GM12878 (cell line): Measurements from ENCODE around the gene PDZD2. TPM values are rescaled to one million over a fixed set of nuclear protein-coding genes. Genes with fewer than 3 reads are reported as not detected.
A peak's percentile ranks its signal among the peaks of the same experiment; 100 is the strongest.

Experiments used
- ATAC-seq: fragments of 200-7000 bp; cut with Tn5 transposase; 3 replicates; pipeline ENCODE4 v1.9.1; 2020; ENCODE audit warnings: mild to moderate bottlenecking, moderate library complexity
- BruUV-seq: library from RNA; stranded (reverse); fragments of 400-500 nt; replicated peaks from 2 replicates; lab custom pipeline; 2021; lab: Mats Ljungman, UMichigan
- CTCF ChIA-PET: fragments of 300-600 bp; sonication (Branson Sonifier 250); formaldehyde crosslinking; extraction: SDS; loops from one replicate; lab custom pipeline; 2021; ENCODE audit warnings: inconsistent platforms; lab: Yijun Ruan, JAX
- POLR2A ChIA-PET: fragments of 350-600 bp; formaldehyde crosslinking; extraction: SDS; loops from one replicate; lab custom pipeline; 2021; ENCODE audit warnings: inconsistent platforms; lab: Charles Lee
- RAD21 ChIA-PET: fragments of 300-600 bp; sonication (Branson Sonifier 250); formaldehyde crosslinking; loops from one replicate; lab custom pipeline; 2023; ENCODE audit warnings: antibody characterized with exemption; ENCODE audit not compliant: unreplicated experiment; lab: Charles Lee
- SMC1A ChIA-PET: fragments of 300-600 bp; sonication (Branson Sonifier 250); formaldehyde crosslinking; loops from one replicate; lab custom pipeline; 2023; ENCODE audit not compliant: unreplicated experiment, uncharacterized antibody; lab: Charles Lee
- DNase-seq: peaks from one replicate; pipeline ENCODE4 v3.0.0-alpha.2; 2011; ENCODE audit warnings: low read depth, low spot score
- FAIRE-seq: peaks from 3 replicates; lab custom pipeline; 2011; peaks lifted over from hg19 to GRCh38; lab: Jason Lieb, UNC
- H2AFZ ChIP-seq: 2 replicates; pipeline ENCODE4 v1.6.0; 2011; ENCODE audit warnings: low read depth, low read length, control low read depth; ENCODE audit not compliant: control insufficient read depth
- H3K27ac ChIP-seq: 2 replicates; pipeline ENCODE4 v1.5.1; 2011; ENCODE audit warnings: control low read depth; ENCODE audit not compliant: control insufficient read depth, insufficient read depth
- H3K27me3 ChIP-seq, 2 experiments: replicated peaks in 1 of 2; 2 replicates each; pipeline versions ENCODE4 v1.6.0 to v1.6.1; 2011; ENCODE audit warnings: low read length in 1 of 2; ENCODE audit not compliant: control insufficient read depth in 2 of 2, insufficient read depth in 2 of 2
- H3K36me3 ChIP-seq, 2 experiments: 2 replicates each; pipeline ENCODE4 v1.5.1; 2011; ENCODE audit warnings: low read length in 1 of 2; ENCODE audit not compliant: control insufficient read depth in 2 of 2, insufficient read depth in 2 of 2
- H3K4me1 ChIP-seq: 2 replicates; pipeline ENCODE4 v1.6.1; 2011; ENCODE audit warnings: mild to moderate bottlenecking, low read length, moderate library complexity, mixed read lengths; ENCODE audit not compliant: control insufficient read depth, insufficient read depth
- H3K4me2 ChIP-seq: 2 replicates; pipeline ENCODE4 v1.6.0; 2011; ENCODE audit warnings: control low read depth; ENCODE audit not compliant: control insufficient read depth, insufficient read depth
- H3K4me3 ChIP-seq: fragments of 200-600 bp; sonication (generic); 2 replicates; pipeline ENCODE4 v1.5.1; 2016
- H3K79me2 ChIP-seq: 2 replicates; pipeline ENCODE4 v1.6.0; 2011; ENCODE audit warnings: low read length; ENCODE audit not compliant: control insufficient read depth, insufficient read depth
- H3K9ac ChIP-seq: 2 replicates; pipeline ENCODE4 v1.8.0; 2011; ENCODE audit warnings: low read length, control low read depth, mixed read lengths; ENCODE audit not compliant: control insufficient read depth, insufficient read depth
- H3K9me3 ChIP-seq: replicated peaks from 3 replicates; pipeline ENCODE4 v1.5.1; 2011; ENCODE audit warnings: mild to moderate bottlenecking, low read length; ENCODE audit not compliant: control insufficient read depth, insufficient read depth
- H4K20me1 ChIP-seq: 2 replicates; pipeline ENCODE4 v1.6.0; 2011; ENCODE audit not compliant: control insufficient read depth, insufficient read depth
- ATF7 ChIP-seq: fragments of 450-650 bp; IDR thresholded peaks from 2 replicates; pipeline ENCODE4 v1.6.1; 2016; ENCODE audit warnings: low read depth, mild to moderate bottlenecking
- BHLHE40 ChIP-seq, 2 experiments: fragments of 450-650 bp in 1 of 2; IDR thresholded peaks; 2 replicates each; pipeline ENCODE4 v1.6.1; 2011 to 2017; ENCODE audit warnings: low read depth in 2 of 2, borderline replicate concordance in 1 of 2, improper control_type of control experiment in 1 of 2, low read length in 1 of 2, mild to moderate bottlenecking in 1 of 2
- BRCA1 ChIP-seq: IDR thresholded peaks from 2 replicates; pipeline ENCODE4 v1.6.1; 2011; ENCODE audit warnings: low read depth, low read length, improper control_type of control experiment
- CBFB ChIP-seq: IDR thresholded peaks from 2 replicates; pipeline ENCODE4 v1.6.1; 2016; ENCODE audit warnings: antibody characterized with exemption, low read depth
- CREM ChIP-seq: IDR thresholded peaks from 2 replicates; pipeline ENCODE4 v1.6.1; 2014; ENCODE audit warnings: antibody characterized with exemption, low read depth
- CTCF ChIP-seq, 3 experiments: IDR thresholded peaks in 2 of 3; conservative IDR thresholded peaks in 1 of 3; 2 replicates each; pipeline ENCODE4 v1.5.1; 2011; ENCODE audit warnings: low read depth in 3 of 3, low read length in 3 of 3, mild to moderate bottlenecking in 3 of 3, control low read depth in 2 of 3, moderate library complexity in 2 of 3, inconsistent platforms in 1 of 3, mixed read lengths in 1 of 3; ENCODE audit not compliant: control insufficient read depth in 2 of 3, insufficient read depth in 1 of 3; ENCODE audit errors: extremely low read depth in 1 of 3
- ETV6 ChIP-seq, 2 experiments: fragments of 450-650 bp in 1 of 2; IDR thresholded peaks in 1 of 2; conservative IDR thresholded peaks in 1 of 2; 2 replicates each; pipeline ENCODE4 v1.6.1; 2014; ENCODE audit warnings: antibody characterized with exemption in 1 of 2, borderline replicate concordance in 1 of 2, low read depth in 1 of 2, mild to moderate bottlenecking in 1 of 2, moderate library complexity in 1 of 2
- HDAC6 ChIP-seq: fragments of 200-600 bp; sonication (generic); IDR thresholded peaks from one replicate; pipeline ENCODE4 v1.8.0; 2017; ENCODE audit warnings: antibody characterized with exemption; ENCODE audit not compliant: unreplicated experiment
- HDGF ChIP-seq: fragments of 450-650 bp; IDR thresholded peaks from 2 replicates; pipeline ENCODE4 v1.6.1; 2016; ENCODE audit warnings: antibody characterized with exemption
- NFYA ChIP-seq: IDR thresholded peaks from 2 replicates; pipeline ENCODE4 v1.6.1; 2011; ENCODE audit warnings: low read depth, mild to moderate bottlenecking, low read length, improper control_type of control experiment, borderline replicate concordance
- PAX8 ChIP-seq: fragments of 450-650 bp; IDR thresholded peaks from 2 replicates; pipeline ENCODE4 v1.6.1; 2017; ENCODE audit warnings: mild to moderate bottlenecking, moderate library complexity
- RAD21 ChIP-seq: IDR thresholded peaks from 2 replicates; pipeline ENCODE4 v1.6.1; 2011; ENCODE audit warnings: mild to moderate bottlenecking, low read depth, low read length, moderate library complexity; ENCODE audit not compliant: insufficient read depth
- RELA ChIP-seq: fragments of 450-650 bp; IDR thresholded peaks from 2 replicates; pipeline ENCODE4 v1.8.0; 2014; ENCODE audit warnings: borderline replicate concordance; ENCODE audit not compliant: partially characterized antibody
- SMARCA5 ChIP-seq: fragments of 450-650 bp; IDR thresholded peaks from 2 replicates; pipeline ENCODE4 v1.6.1; 2017; ENCODE audit warnings: mild to moderate bottlenecking
- STAT1 ChIP-seq: fragments of 450-650 bp; conservative IDR thresholded peaks from 2 replicates; pipeline ENCODE4 v1.6.1; 2014; ENCODE audit warnings: antibody characterized with exemption, mild to moderate bottlenecking
- TAF1 ChIP-seq: IDR thresholded peaks from 2 replicates; pipeline ENCODE4 v1.6.1; 2011; ENCODE audit warnings: mild to moderate bottlenecking, low read depth, low read length, borderline replicate concordance
- TCF3 ChIP-seq: IDR thresholded peaks from 2 replicates; pipeline ENCODE4 v1.6.1; 2012; ENCODE audit warnings: low read depth, mild to moderate bottlenecking, low read length, borderline replicate concordance; ENCODE audit not compliant: insufficient read depth
- USF2 ChIP-seq: IDR thresholded peaks from 2 replicates; pipeline ENCODE4 v1.6.1; 2011; ENCODE audit warnings: low read depth, low read length, improper control_type of control experiment, borderline replicate concordance
- ZNF217 ChIP-seq: fragments of 450-650 bp; IDR thresholded peaks from 2 replicates; pipeline ENCODE4 v1.6.1; 2017; ENCODE audit warnings: antibody characterized with exemption, mild to moderate bottlenecking
- WGBS: methylation state at CpG from one replicate; pipeline ENCODE4 v1.1.6; 2016; ENCODE audit warnings: low lambda C conversion rate; ENCODE audit not compliant: insufficient replicate concordance, insufficient coverage; ENCODE audit errors: missing lambda C conversion rate; 5-methylcytosine and 5-hydroxymethylcytosine counted together
- in situ Hi-C: fragments of 300-500 bp; cut with MboI; formaldehyde crosslinking; loops from 9 replicates; pipeline ENCODE4 v1.14.3; 2018; ENCODE audit warnings: mixed read lengths
- intact Hi-C: fragments of 100-400 bp; cut with micrococcal nuclease; formaldehyde crosslinking; loops from one replicate; pipeline ENCODE4 v1.14.2; 2022; ENCODE audit not compliant: unreplicated experiment
- polyA plus RNA-seq, 11 experiments: library from polyadenylated mRNA; depleted of rRNA in 4 of 11; unstranded in 6 of 11; stranded (reverse) in 5 of 11; fragments of >200 nt; fragmentation: Nextera tagmentation in 4 of 11; fragmentation: Illumina TruSeq in 1 of 11; extraction: Ambion mirVana in 4 of 11; extraction: Trizol in 1 of 11; gene quantifications; 1 replicate in 1 of 11; 2 replicates in 10 of 11; pipeline versions ENCODE4 v1.2.1 to v1.2.3, GENCODE V29; 2011 to 2016; ENCODE audit warnings: inconsistent platforms in 2 of 11, missing spikeins in 2 of 11, low read depth in 1 of 11
- total RNA-seq, 4 experiments: library from RNA; depleted of rRNA in 3 of 4; stranded (reverse); fragments of >200 nt in 3 of 4; fragmentation: Illumina TruSeq in 1 of 4; extraction: Trizol in 1 of 4; gene quantifications; 2 replicates each; pipeline versions ENCODE4 v1.2.1 to v1.2.3, GENCODE V29; 2013 to 2021

PDZD2 gene
- total and polyA plus RNA-seq, 10 of the 15 experiments (the other 5 are each of a cell fraction or from before 2014, with no cell fraction given), result 0.01 to 0.58 (median 0.29) TPM; not detected in 3

GRCh38 chr5:31770998-31771397 is 132.1 kb downstream of the PDZD2 start:
- intact Hi-C loops (no loop called here), in situ Hi-C loops (no loop called here)
- ChIA-PET SMC1A (interaction anchor here (0.6 to 1.7 kb wide), 3 partner anchors 9 to 688 kb away, joined by 3 read pairs; no protein-coding TSS in a partner anchor), CTCF (interaction anchor here (1.6 kb wide), 1 partner anchor 322 kb away, joined by 4 read pairs; no protein-coding TSS in a partner anchor), RAD21 (no interaction called here), POLR2A (interaction anchor here (0.5 to 0.7 kb wide), 2 partner anchors 12 to 370 kb away, joined by 3 read pairs; no protein-coding TSS in a partner anchor)
- WGBS, result 0% methylated on average over 1 of the region's 1 CpG
- H3K27me3 ChIP-seq, result no peaks in the 10 kb centered on the region
- no peaks in the 10 kb centered on the region for H4K20me1 ChIP-seq
- no peak for FAIRE-seq
- H3K4me3 ChIP-seq, result peak overlapping the region; percentile 29; the same call in 1 of the 2 replicates
- peaks cover 34% of the 10 kb centered on the region for H3K4me1 ChIP-seq
- H2AFZ ChIP-seq, result peak overlapping the region; percentile 25
- no peaks in the 10 kb centered on the region for H3K36me3 ChIP-seq
- H3K4me2 ChIP-seq, result peak overlapping the region; percentile 46
- peaks cover 4% of the 10 kb centered on the region; the same call in 2 of the 3 replicates for H3K9me3 ChIP-seq
- H3K9ac ChIP-seq, result no peak overlapping the region
- H3K79me2 ChIP-seq, result no peaks in the 10 kb centered on the region
- peak overlapping the region; percentile 57 for H3K27ac ChIP-seq
- peak; percentile 30 for DNase-seq
- ATAC-seq, result peak; percentile 90
- no TSS peak for BruUV-seq
- no peak for TF ChIP-seq CTCF (IDR thresholded peaks at IDR 0.05 in 2 of 3, conservative IDR thresholded peaks at IDR 0.05 in 1 of 3; ENCODE audit: control insufficient read depth in 2 of 3, extremely low read depth in 1 of 3, insufficient read depth in 1 of 3, low read depth in 3 of 3, low read length in 3 of 3)
- TF ChIP-seq CREM, result peak; percentile 76
- TF ChIP-seq TAF1, result no peak
- TF ChIP-seq STAT1, result no peak
- no peak for TF ChIP-seq NFYA
- no peak for TF ChIP-seq HDGF
- TF ChIP-seq SMARCA5, result no peak
- peak in 1 of 2 experiments; percentile 61; a peak in 1 of 4 replicates for TF ChIP-seq ETV6 (conservative IDR thresholded peaks at IDR 0.05 in 1 of 2, IDR thresholded peaks at IDR 0.05 in 1 of 2; ENCODE audit: borderline replicate concordance in 1 of 2, low read depth in 1 of 2)
- no peak for TF ChIP-seq RAD21
- TF ChIP-seq CBFB, result no peak
- no peak for TF ChIP-seq ZNF217
- TF ChIP-seq USF2, result no peak
- no peak for TF ChIP-seq BHLHE40 (IDR thresholded peaks at IDR 0.05; ENCODE audit: borderline replicate concordance in 1 of 2, low read depth in 2 of 2, low read length in 1 of 2)
- TF ChIP-seq ATF7, result no peak
- no peak for TF ChIP-seq TCF3
- no peak for TF ChIP-seq HDAC6
- TF ChIP-seq PAX8, result no peak
- no peak for TF ChIP-seq RELA
- no peak for TF ChIP-seq BRCA1
